H1 (cell line): ENCODE data around the gene IZUMO2. TPM values are rescaled to one million over a fixed set of nuclear protein-coding genes. Genes with fewer than 3 reads are reported as not detected.

Experiments used
- BCL11A ChIP-seq, 2 experiments: IDR thresholded peaks; one replicate each; pipeline ENCODE4 v1.6.1; 2011; ENCODE audit warnings: low read depth in 2 of 2, low read length in 2 of 2, mild to moderate bottlenecking in 2 of 2
- CBX5 ChIP-seq: fragments of 300-800, 300-1000 bp; sonication (generic); IDR thresholded peaks from 2 replicates; pipeline ENCODE4 v1.7.1; 2016; ENCODE audit warnings: antibody characterized with exemption, low read length, low read depth
- CBX8 ChIP-seq: fragments of 300-800, 300-1000 bp; sonication (generic); IDR thresholded peaks from 2 replicates; pipeline ENCODE4 v1.7.1; 2016; ENCODE audit warnings: low read depth, low read length, borderline replicate concordance
- EP300 ChIP-seq, 2 experiments: IDR thresholded peaks; 1 replicate in 1 of 2; 2 replicates in 1 of 2; pipeline ENCODE4 v1.6.1; 2011 to 2012; ENCODE audit warnings: low read depth in 2 of 2, low read length in 2 of 2, mild to moderate bottlenecking in 2 of 2, borderline replicate concordance in 1 of 2, inconsistent platforms in 1 of 2, moderate library complexity in 1 of 2
- GABPA ChIP-seq: IDR thresholded peaks from 2 replicates; pipeline ENCODE4 v1.6.1; 2011; ENCODE audit warnings: mild to moderate bottlenecking, low read length, moderate library complexity, borderline replicate concordance; ENCODE audit not compliant: insufficient read depth
- GTF2F1 ChIP-seq: IDR thresholded peaks from 2 replicates; pipeline ENCODE4 v1.6.1; 2012; ENCODE audit warnings: low read depth, low read length, improper control_type of control experiment, borderline replicate concordance
- SAP30 ChIP-seq: fragments of 300-600 bp; sonication (generic); IDR thresholded peaks from 2 replicates; pipeline ENCODE4 v1.7.1; 2012; ENCODE audit warnings: low read length, moderate library complexity, mild to moderate bottlenecking, inconsistent platforms; ENCODE audit not compliant: insufficient read depth, insufficient replicate concordance
- SP1 ChIP-seq: IDR thresholded peaks from 2 replicates; pipeline ENCODE4 v1.6.1; 2011; ENCODE audit warnings: low read depth, low read length
- TEAD4 ChIP-seq: IDR thresholded peaks from 2 replicates; pipeline ENCODE4 v1.6.1; 2012; ENCODE audit warnings: low read depth, low read length, inconsistent platforms, mixed read lengths
- polyA plus RNA-seq, 7 experiments: library from polyadenylated mRNA; depleted of rRNA in 3 of 7; stranded (reverse) in 5 of 7; unstranded in 2 of 7; fragments of >200 nt in 5 of 7; fragments of 200-250 nt in 2 of 7; gene quantifications; 1 replicate in 5 of 7; 2 replicates in 1 of 7; 4 replicates in 1 of 7; pipeline versions ENCODE4 v1.2.1 to v1.2.3, GENCODE V29; 2011 to 2013; ENCODE audit warnings: missing spikeins in 2 of 7, mixed read lengths in 2 of 7
- total RNA-seq: library from RNA; stranded (reverse); fragmentation: NEBNext Ultra II Directional; extraction: Animal tissue kit (Norgen Biotek cat#: 25700); gene quantifications from 2 replicates; pipeline ENCODE4 v1.2.1, GENCODE V29; 2021
- TF ChIP-seq, protein P1 (sequence below): IDR thresholded peaks from 2 replicates; pipeline ENCODE4 v1.6.1; 2012; ENCODE audit warnings: inconsistent platforms
- TF ChIP-seq, protein P2 (sequence below), 3 experiments: IDR thresholded peaks; 1 replicate in 2 of 3; 2 replicates in 1 of 3; pipeline versions ENCODE4 v1.5.1 to v1.6.1; 2011; ENCODE audit warnings: low read length in 3 of 3, mild to moderate bottlenecking in 3 of 3, inconsistent platforms in 2 of 3, low read depth in 1 of 3, moderate library complexity in 1 of 3; ENCODE audit not compliant: insufficient read depth in 1 of 3; ENCODE audit errors: control extremely low read depth in 1 of 3

IZUMO2 gene
- total and polyA plus RNA-seq, 2 of the 8 experiments (the other 6 are each of a cell fraction or from before 2014, with no cell fraction given) = 1.7 to 1.9 TPM

DNA sequence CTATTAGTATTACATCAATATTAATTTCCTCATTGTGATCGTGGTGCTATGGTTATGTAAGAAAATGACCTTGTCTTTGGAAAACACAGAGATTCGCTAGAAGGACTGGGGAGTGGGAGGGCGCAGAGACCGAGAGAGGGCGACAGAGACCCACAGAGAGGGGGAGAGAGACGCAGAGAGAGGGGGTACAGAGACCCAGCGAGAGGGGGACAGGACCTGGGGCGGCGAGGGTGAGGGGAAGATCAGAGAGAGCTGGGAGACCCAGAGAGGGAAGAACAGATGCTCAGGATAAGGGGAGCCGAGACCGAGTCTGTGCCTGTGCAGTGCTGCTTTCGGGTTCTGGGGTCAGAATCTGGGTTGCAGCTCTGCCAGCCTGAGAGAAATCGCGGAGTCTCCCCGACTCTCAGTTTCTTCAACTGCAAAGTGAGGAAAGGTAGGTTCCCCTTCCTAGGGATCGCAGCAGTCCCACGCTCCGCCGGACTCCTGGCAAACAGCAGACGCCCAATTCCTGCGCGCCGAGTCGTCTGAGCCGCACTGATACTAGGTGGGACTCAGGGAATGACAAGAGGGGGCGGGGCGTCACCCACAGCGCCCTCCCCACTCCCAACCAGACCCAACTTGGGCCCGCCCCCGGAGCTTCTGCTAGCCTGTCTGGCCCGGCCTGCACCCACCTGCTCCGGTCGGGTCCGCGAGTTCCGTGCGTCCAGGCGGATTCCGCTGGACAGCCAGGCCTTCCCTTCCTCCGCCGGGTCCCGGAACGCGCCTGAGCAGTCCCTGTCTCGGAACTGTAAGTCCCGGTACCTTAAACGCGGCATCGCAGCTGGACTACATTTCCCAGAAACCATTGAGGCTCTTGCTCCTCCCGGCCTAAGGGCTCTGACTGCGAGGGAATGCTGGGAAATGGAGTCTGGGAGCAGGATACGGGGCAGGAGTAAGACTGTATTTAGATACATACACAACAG lies 15.3 kb downstream of the IZUMO2 start (continued):
- TF ChIP-seq TEAD4 = no peak
- TF ChIP-seq, protein P1, sequence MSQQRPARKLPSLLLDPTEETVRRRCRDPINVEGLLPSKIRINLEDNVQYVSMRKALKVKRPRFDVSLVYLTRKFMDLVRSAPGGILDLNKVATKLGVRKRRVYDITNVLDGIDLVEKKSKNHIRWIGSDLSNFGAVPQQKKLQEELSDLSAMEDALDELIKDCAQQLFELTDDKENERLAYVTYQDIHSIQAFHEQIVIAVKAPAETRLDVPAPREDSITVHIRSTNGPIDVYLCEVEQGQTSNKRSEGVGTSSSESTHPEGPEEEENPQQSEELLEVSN = no peak
- TF ChIP-seq BCL11A (IDR thresholded peaks at IDR 0.05; ENCODE audit: low read depth in 2 of 2, low read length in 2 of 2) = no peak
- TF ChIP-seq EP300 (IDR thresholded peaks at IDR 0.05; ENCODE audit: borderline replicate concordance in 1 of 2, low read depth in 2 of 2, low read length in 2 of 2) = no peak
- TF ChIP-seq GABPA = no peak
- TF ChIP-seq CBX8 = no peak
- TF ChIP-seq CBX5 = no peak
- TF ChIP-seq, protein P2, sequence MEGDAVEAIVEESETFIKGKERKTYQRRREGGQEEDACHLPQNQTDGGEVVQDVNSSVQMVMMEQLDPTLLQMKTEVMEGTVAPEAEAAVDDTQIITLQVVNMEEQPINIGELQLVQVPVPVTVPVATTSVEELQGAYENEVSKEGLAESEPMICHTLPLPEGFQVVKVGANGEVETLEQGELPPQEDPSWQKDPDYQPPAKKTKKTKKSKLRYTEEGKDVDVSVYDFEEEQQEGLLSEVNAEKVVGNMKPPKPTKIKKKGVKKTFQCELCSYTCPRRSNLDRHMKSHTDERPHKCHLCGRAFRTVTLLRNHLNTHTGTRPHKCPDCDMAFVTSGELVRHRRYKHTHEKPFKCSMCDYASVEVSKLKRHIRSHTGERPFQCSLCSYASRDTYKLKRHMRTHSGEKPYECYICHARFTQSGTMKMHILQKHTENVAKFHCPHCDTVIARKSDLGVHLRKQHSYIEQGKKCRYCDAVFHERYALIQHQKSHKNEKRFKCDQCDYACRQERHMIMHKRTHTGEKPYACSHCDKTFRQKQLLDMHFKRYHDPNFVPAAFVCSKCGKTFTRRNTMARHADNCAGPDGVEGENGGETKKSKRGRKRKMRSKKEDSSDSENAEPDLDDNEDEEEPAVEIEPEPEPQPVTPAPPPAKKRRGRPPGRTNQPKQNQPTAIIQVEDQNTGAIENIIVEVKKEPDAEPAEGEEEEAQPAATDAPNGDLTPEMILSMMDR (IDR thresholded peaks at IDR 0.05; ENCODE audit: control extremely low read depth in 1 of 3, insufficient read depth in 1 of 3, low read depth in 1 of 3, low read length in 3 of 3) = peak; percentile 65 to 73 (median 67)
- TF ChIP-seq GTF2F1 = no peak
- peak; percentile 83 for TF ChIP-seq SAP30
- no peak for TF ChIP-seq SP1
